Renal cortical epithelial cell (primary cell): ENCODE measurements around the gene KIF17. TPM values are rescaled to one million over a fixed set of nuclear protein-coding genes. Genes with fewer than 3 reads are reported as not detected.

ENCODE experiments used
- DNase-seq: peaks from one replicate; pipeline ENCODE4 v3.0.0-alpha.2; 2011; ENCODE audit warnings: low read depth
- total RNA-seq: library from RNA; depleted of rRNA; stranded (reverse); fragments of >200 nt; gene quantifications from 2 replicates; pipeline ENCODE4 v1.2.3, GENCODE V29; 2014

Gene KIF17
- total RNA-seq, 1 donor from 2014 or later, result 2.5 TPM

DNA sequence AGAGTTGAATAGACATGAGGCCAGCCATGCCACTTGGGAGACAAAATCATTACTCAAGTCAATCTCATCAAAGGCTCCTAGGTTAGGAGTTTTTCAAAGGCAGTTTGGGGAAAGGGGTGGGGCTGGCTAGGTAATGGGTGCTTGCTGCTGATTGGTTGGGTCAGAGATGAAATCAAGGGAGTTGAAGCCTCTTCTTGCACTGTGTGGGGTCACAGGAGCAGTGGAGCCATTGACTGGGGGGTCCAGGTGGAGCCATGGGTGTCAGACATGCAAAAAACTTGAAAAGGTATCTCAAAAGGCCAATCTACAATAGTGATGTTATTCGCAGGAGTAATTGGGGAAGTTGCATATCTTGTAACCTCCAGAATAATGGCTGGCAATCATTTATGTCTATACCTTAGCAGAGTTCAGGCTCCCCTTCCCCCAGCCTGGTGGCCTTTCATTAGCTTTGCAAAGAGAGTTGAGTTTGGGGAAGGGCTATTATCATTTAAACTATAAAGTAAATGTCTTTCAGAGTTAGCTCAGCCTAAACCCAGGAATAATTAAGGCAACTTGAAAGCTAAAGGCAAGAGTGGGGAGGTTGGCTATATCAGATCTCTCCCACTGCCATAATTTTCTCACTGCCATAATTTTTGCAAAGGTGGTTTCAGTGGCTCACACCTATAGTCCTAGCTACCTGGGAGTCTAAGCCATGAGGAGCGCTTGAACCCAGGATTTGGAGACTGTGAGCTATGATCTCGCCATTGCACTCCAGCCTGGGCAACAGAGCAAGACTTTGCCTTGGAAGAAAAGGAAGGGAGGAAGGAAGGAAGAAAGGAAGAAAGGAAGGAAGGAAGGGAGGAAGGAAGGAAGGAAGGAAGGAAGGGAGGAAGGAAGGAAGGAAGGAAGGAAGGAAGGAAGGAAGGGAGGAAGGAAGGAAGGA is 92.4 kb downstream of the KIF17 start:
- no peak for DNase-seq

DNA sequence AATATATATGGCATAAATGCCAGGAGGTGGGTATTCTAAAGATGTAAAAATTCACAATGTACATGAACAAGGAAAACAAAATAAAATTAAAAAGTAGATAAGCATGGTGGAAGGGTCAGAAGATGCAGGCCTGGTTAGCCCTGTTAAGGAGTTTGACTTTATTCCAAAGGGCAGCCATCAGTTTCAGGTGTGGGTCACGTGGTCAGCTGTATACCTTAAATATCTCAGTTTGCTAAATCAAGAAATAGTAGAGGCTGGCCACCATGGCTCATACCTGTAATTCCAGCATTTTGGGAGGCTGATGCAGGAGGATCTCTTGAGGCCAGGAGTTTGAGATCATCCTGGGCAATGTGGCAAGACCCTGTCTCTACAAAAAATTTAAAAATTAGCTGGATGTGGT is 93.1 kb downstream of the KIF17 start:
- no peak for DNase-seq

DNA sequence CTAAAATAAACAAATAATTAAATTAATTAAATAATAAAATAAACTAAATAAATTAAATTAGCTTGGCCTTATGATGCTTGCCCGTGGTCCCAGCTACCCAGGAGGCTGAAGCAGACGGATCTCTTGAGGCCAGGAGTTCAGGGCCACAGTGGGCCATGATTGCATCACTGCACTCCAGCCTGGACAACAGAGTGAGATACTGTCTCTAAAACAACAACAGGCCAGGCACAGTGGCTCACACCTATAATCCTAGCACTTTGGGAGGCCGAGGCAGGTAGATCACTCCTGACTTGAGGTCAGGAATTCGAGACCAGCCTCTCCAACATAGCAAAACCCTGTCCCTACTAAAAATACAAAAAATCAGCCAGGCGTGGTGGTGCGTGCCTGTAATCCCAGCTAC is 96.8 kb downstream of the KIF17 start:
- DNase-seq, result no peak

DNA sequence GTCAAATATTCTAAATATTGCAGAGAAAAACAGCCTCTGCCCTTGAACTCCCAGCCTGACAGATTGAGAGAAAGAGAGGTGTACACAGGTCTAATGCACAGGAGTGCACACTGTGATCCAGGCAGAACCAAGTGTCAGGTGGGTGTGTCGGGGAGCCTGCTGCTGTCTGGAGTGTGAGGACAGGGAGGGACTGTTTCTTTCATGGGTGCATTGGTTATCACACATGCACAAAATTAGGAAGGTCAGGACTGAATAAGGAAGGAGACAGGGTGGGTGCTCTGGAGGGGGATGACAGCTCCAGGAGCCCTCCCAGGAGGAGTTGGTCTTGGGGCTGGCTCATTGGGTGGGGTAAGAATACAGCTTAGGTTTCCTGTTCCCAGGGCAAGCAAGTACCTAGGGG is 97.8 kb downstream of the KIF17 start:
- no peak for DNase-seq

DNA sequence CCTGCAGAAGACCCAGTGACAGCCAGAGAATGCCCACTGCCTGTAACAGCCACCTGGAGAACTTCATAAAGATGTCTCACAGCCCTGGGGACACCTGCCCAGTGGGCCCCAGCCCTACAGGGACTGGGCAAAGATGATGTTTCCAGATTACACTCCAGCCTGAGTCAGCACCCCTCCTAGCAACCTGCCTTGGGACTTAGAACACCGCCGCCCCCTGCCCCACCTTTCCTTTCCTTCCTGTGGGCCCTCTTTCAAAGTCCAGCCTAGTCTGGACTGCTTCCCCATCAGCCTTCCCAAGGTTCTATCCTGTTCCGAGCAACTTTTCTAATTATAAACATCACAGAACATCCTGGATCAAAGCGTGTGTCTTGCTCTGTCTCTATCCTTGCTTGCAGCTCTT is 99.3 kb downstream of the KIF17 start:
- no peak for DNase-seq

DNA sequence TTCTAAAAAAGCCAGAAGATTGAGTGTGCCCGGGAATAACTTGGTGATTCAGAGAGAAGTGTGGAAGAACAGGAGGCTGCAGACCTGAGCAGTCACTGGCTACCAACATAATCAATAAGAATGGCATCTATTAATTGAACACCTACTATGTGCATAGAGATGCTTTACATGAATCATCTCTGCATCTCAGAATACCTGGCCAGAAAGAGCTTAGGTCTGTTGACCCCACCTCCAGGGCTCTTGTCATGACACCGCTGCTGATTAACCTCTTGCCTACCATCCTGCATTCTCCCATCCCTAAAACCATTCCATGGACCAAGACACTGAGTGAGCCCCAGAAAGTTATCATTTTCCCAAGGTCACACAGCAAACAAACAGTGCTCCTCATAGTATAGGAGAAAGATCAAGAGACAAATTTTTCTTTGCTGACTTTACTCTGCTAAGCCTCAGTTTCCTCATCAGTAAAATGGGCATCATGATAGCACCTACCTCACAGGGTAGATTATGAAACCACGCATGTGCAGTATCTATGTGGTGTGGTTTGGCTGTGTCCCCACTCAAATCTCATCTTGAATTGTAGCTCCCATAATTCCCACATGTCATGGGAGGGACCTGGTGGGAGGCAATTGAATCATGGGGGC is 100.8 kb downstream of the KIF17 start:
- DNase-seq, result no peak

DNA sequence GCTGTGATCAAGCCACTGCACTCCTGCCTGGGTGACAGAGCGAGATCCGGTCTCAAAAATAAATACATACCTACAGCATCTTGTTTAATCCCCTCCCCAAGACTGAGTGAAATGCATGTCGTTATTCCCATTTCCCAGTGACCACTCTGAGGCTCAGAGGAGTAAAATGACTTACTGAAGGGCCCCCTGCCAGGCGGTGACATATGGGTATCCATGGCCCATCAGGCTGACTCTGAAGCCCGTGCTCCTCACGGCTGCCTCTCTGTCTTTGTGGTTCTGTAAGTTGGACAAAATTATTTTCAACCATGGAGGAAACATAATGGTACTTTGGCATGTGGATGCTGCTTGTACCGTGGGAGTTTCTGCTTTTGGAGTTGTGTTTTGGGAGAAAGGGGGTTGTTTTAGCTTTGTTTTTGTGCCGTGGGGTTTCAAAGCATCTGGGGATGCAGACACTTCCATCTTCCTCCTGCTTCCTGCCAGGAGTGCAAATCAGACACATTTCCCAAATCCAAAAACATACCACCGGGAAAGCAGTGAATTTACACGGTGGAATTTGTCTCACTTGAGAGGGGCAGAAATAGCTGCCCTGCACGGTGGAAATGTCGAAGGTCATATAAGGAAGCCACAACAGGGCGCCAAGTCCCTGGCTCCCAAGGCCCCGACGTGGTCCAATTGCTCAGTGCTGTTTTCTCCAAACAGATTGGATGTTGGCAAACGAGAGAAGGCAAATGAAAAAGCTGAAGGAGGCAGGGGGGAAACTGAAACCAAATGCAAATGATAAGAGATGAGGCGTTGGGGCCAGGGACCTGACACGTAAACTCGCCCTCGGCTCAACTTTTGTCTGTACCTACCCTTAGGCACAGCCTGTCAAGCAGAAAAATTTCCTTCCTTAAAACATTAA is 101.6 kb downstream of the KIF17 start:
- no peak for DNase-seq

DNA sequence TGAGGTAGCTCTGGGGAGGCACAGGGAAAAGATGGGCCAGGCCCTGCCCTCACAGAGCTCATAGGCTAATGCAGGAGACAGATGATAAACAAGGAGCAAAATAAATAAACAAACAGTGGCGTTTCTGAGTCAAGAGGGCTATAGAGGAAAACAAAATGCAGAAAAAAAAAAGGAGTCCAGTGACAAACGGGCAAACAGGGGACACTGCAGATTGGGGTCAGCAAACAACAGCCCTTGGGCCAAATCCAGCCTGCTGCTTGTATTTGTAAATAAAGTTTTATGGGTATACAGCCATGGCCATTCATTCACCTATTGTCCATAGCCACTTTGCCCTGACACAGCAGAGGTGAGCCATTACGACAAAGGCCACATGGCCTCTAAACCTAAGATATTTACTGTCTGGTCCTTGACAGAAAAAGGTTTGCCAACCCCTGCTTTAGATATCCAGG is 103.7 kb downstream of the KIF17 start:
- no peak for DNase-seq

Other genes with a start within 250 kb of the KIF17 start
- gene CAMK2N1, start 231.8 kb downstream of the KIF17 start, total RNA-seq, result 18.6 and 35.8 TPM in 2 replicates
- gene MUL1, start 209.9 kb downstream of the KIF17 start, total RNA-seq, result 31.6 and 66.7 TPM in 2 replicates
- 0.15 TPM in 1 of 2 replicates, not detected in the other for gene FAM43B, start 165.4 kb downstream of the KIF17 start, total RNA-seq
- gene CDA, start 128.9 kb downstream of the KIF17 start, total RNA-seq, result 4.6 and 13.0 TPM in 2 replicates
- 93.9 and 104 TPM in 2 replicates for gene PINK1, start 84.5 kb downstream of the KIF17 start, total RNA-seq
- gene DDOST, start 56.6 kb downstream of the KIF17 start, total RNA-seq, result 182 and 297 TPM in 2 replicates
- gene SH2D5, start 14.7 kb upstream of the KIF17 start, total RNA-seq, result 9.0 and 20.7 TPM in 2 replicates
- gene HP1BP3, start 69.3 kb upstream of the KIF17 start, total RNA-seq, result 173 and 284 TPM in 2 replicates